ENCODE measurements around the gene HORMAD1. TPM values are rescaled to one million over a fixed set of nuclear protein-coding genes. Genes with fewer than 3 reads are reported as not detected.
"Not testable (repeated sequence)": the region's sequence is repeated elsewhere in the genome, so short reads cannot be mapped to it uniquely, and the experiment has no call there.

Gene HORMAD1
- polyA plus RNA-seq, 1 donor from 2014 or later = not detected

DNA sequence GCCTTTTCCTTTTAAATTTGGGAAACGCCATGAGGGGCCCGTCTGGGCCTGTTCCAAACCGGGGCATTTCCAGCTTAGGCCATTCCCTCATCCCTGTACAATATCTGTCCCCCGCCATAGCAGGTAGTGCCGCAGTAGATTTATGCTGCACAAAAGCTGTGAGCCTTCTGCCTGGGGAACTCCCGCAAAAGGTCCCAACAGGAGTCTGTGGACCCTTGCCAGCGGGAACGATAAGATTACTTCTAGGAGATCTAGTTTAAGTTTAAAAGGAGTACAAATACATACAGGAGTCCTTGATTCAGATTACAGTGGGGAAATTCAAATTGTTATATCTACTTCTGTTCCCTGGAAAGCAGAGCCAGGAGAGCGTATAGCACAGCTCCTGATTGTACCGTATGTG, 66.1 kb downstream of the HORMAD1 start:
- not testable (repeated sequence) for H3K27ac ChIP-seq (ENCODE audit: low read length); H3K4me2 ChIP-seq (ENCODE audit: low read length); H2AFZ ChIP-seq (ENCODE audit: low read depth, low read length); H3K9ac ChIP-seq (ENCODE audit: low read length); H3K79me2 ChIP-seq (replicated peaks; ENCODE audit: insufficient read depth, low read length); H4K20me1 ChIP-seq (ENCODE audit: insufficient read depth); H3K9me2 ChIP-seq (ENCODE audit: insufficient read depth, low read length); H3K4me3 ChIP-seq (ENCODE audit: low read length); H3K9me3 ChIP-seq (ENCODE audit: low read length); H3K36me3 ChIP-seq (ENCODE audit: insufficient read depth, low read length); H3K27me3 ChIP-seq (ENCODE audit: insufficient read depth, low read depth, low read length); H3F3A ChIP-seq (ENCODE audit: insufficient read depth, low read length, poor library complexity, severe bottlenecking)

DNA sequence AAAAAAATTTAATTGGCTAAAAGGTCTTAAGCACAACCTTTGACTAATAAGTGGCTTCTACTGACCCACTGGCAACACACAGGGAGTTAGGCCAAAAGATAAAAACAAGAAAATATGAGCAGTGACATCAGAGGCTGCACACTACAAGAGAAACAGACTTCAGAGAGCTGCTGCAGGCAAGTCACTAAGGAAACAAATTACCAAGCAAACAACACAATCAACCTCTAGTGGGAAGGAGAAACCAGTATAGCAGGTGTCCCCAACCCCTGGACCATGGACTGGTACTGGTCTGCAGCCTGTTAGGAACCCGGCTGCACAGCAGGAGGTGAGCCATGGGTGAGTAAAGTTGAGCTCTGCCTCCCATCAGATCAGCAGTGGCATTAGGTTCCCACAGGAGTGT, 70.5 kb downstream of the HORMAD1 start:
- Histone ChIP-seq H3K27ac (ENCODE audit: low read length) (no peak overlapping the region), H3K27me3 (ENCODE audit: insufficient read depth, low read depth, low read length) (no peaks in the 10 kb centered on the region), H3K9me3 (ENCODE audit: low read length) (no peaks in the 10 kb centered on the region), H3K36me3 (ENCODE audit: insufficient read depth, low read length) (peaks cover 5% of the 10 kb centered on the region), H3K79me2 (replicated peaks; ENCODE audit: insufficient read depth, low read length) (no peaks in the 10 kb centered on the region), H4K20me1 (ENCODE audit: insufficient read depth) (no peaks in the 10 kb centered on the region), H3K9me2 (ENCODE audit: insufficient read depth, low read length) (no peaks in the 10 kb centered on the region), H2AFZ (ENCODE audit: low read depth, low read length) (no peak overlapping the region), H3K9ac (ENCODE audit: low read length) (no peak overlapping the region), H3K4me2 (ENCODE audit: low read length) (no peak overlapping the region), H3K4me3 (ENCODE audit: low read length) (no peak overlapping the region), H3F3A (ENCODE audit: insufficient read depth, low read length, poor library complexity, severe bottlenecking) (no peaks in the 10 kb centered on the region)
- TF ChIP-seq TAF1 (IDR thresholded peaks at IDR 0.05; ENCODE audit: low read depth) (no peak), MXI1 (conservative IDR thresholded peaks at IDR 0.05; ENCODE audit: poor library complexity, severe bottlenecking) (no peak), POLR2AphosphoS5 (IDR thresholded peaks at IDR 0.05) (no peak), EZH2 (IDR thresholded peaks at IDR 0.05; ENCODE audit: borderline replicate concordance, insufficient read depth, low read length, poor library complexity, severe bottlenecking) (no peak), SMC3 (conservative IDR thresholded peaks at IDR 0.05; ENCODE audit: poor library complexity) (no peak), EP300 (conservative IDR thresholded peaks at IDR 0.05; ENCODE audit: poor library complexity, severe bottlenecking) (no peak)
- TF ChIP-seq, protein P1, sequence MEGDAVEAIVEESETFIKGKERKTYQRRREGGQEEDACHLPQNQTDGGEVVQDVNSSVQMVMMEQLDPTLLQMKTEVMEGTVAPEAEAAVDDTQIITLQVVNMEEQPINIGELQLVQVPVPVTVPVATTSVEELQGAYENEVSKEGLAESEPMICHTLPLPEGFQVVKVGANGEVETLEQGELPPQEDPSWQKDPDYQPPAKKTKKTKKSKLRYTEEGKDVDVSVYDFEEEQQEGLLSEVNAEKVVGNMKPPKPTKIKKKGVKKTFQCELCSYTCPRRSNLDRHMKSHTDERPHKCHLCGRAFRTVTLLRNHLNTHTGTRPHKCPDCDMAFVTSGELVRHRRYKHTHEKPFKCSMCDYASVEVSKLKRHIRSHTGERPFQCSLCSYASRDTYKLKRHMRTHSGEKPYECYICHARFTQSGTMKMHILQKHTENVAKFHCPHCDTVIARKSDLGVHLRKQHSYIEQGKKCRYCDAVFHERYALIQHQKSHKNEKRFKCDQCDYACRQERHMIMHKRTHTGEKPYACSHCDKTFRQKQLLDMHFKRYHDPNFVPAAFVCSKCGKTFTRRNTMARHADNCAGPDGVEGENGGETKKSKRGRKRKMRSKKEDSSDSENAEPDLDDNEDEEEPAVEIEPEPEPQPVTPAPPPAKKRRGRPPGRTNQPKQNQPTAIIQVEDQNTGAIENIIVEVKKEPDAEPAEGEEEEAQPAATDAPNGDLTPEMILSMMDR (IDR thresholded peaks at IDR 0.05; ENCODE audit: poor library complexity, severe bottlenecking) = no peak

GRCh38 chr1:150649441-150650075, 71.1 kb downstream of the HORMAD1 start:
- Histone ChIP-seq H3K27ac (ENCODE audit: low read length) (no peak overlapping the region), H3K9me2 (ENCODE audit: insufficient read depth, low read length) (no peaks in the 10 kb centered on the region), H2AFZ (ENCODE audit: low read depth, low read length) (no peak overlapping the region), H3K27me3 (ENCODE audit: insufficient read depth, low read depth, low read length) (no peaks in the 10 kb centered on the region), H4K20me1 (ENCODE audit: insufficient read depth) (no peaks in the 10 kb centered on the region), H3K9me3 (ENCODE audit: low read length) (no peaks in the 10 kb centered on the region), H3K9ac (ENCODE audit: low read length) (no peak overlapping the region), H3F3A (ENCODE audit: insufficient read depth, low read length, poor library complexity, severe bottlenecking) (no peaks in the 10 kb centered on the region), H3K4me2 (ENCODE audit: low read length) (no peak overlapping the region), H3K79me2 (replicated peaks; ENCODE audit: insufficient read depth, low read length) (no peaks in the 10 kb centered on the region), H3K4me3 (ENCODE audit: low read length) (no peak overlapping the region), H3K36me3 (ENCODE audit: insufficient read depth, low read length) (peaks cover 5% of the 10 kb centered on the region)
- no peak for TF ChIP-seq POLR2AphosphoS5 (IDR thresholded peaks at IDR 0.05)
- TF ChIP-seq RAD21 (conservative IDR thresholded peaks at IDR 0.05) = no peak
- TF ChIP-seq SMC3 (conservative IDR thresholded peaks at IDR 0.05; ENCODE audit: poor library complexity) = no peak
- no peak for TF ChIP-seq EP300 (conservative IDR thresholded peaks at IDR 0.05; ENCODE audit: poor library complexity, severe bottlenecking)
- no peak for TF ChIP-seq MXI1 (conservative IDR thresholded peaks at IDR 0.05; ENCODE audit: poor library complexity, severe bottlenecking)
- TF ChIP-seq, protein P2, sequence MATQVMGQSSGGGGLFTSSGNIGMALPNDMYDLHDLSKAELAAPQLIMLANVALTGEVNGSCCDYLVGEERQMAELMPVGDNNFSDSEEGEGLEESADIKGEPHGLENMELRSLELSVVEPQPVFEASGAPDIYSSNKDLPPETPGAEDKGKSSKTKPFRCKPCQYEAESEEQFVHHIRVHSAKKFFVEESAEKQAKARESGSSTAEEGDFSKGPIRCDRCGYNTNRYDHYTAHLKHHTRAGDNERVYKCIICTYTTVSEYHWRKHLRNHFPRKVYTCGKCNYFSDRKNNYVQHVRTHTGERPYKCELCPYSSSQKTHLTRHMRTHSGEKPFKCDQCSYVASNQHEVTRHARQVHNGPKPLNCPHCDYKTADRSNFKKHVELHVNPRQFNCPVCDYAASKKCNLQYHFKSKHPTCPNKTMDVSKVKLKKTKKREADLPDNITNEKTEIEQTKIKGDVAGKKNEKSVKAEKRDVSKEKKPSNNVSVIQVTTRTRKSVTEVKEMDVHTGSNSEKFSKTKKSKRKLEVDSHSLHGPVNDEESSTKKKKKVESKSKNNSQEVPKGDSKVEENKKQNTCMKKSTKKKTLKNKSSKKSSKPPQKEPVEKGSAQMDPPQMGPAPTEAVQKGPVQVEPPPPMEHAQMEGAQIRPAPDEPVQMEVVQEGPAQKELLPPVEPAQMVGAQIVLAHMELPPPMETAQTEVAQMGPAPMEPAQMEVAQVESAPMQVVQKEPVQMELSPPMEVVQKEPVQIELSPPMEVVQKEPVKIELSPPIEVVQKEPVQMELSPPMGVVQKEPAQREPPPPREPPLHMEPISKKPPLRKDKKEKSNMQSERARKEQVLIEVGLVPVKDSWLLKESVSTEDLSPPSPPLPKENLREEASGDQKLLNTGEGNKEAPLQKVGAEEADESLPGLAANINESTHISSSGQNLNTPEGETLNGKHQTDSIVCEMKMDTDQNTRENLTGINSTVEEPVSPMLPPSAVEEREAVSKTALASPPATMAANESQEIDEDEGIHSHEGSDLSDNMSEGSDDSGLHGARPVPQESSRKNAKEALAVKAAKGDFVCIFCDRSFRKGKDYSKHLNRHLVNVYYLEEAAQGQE (IDR thresholded peaks at IDR 0.05; ENCODE audit: borderline replicate concordance) = no peak
- TF ChIP-seq TAF1 (IDR thresholded peaks at IDR 0.05; ENCODE audit: low read depth) = no peak
- no peak for TF ChIP-seq EZH2 (IDR thresholded peaks at IDR 0.05; ENCODE audit: borderline replicate concordance, insufficient read depth, low read length, poor library complexity, severe bottlenecking)
- TF ChIP-seq, protein P1 (IDR thresholded peaks at IDR 0.05; ENCODE audit: poor library complexity, severe bottlenecking) = no peak

Data from neural cell (in vitro differentiated cells).